ENCODE measurements around the gene MTCP1. TPM values are rescaled to one million over a fixed set of nuclear protein-coding genes. Genes with fewer than 3 reads are reported as not detected.

MTCP1 gene
- polyA plus RNA-seq, 1 donor from 2014 or later = 1.1 TPM

GRCh38 chrX:155020591-155020990 is 50.3 kb downstream of the MTCP1 start:
- Histone ChIP-seq H3K9me2 (ENCODE audit: insufficient read depth, low read length) (no peaks in the 10 kb centered on the region), H3K27me3 (ENCODE audit: insufficient read depth, low read depth, low read length) (no peaks in the 10 kb centered on the region), H3F3A (ENCODE audit: insufficient read depth, low read length, poor library complexity, severe bottlenecking) (no peaks in the 10 kb centered on the region), H3K4me3 (ENCODE audit: low read length) (no peak overlapping the region), H3K4me2 (ENCODE audit: low read length) (no peak overlapping the region), H4K20me1 (ENCODE audit: insufficient read depth) (no peaks in the 10 kb centered on the region), H3K9me3 (ENCODE audit: low read length) (no peaks in the 10 kb centered on the region), H3K79me2 (replicated peaks; ENCODE audit: insufficient read depth, low read length) (no peaks in the 10 kb centered on the region), H3K9ac (ENCODE audit: low read length) (no peak overlapping the region), H3K36me3 (ENCODE audit: insufficient read depth, low read length) (no peaks in the 10 kb centered on the region), H3K27ac (ENCODE audit: low read length) (no peak overlapping the region), H2AFZ (ENCODE audit: low read depth, low read length) (no peak overlapping the region)
- TF ChIP-seq, protein P1, sequence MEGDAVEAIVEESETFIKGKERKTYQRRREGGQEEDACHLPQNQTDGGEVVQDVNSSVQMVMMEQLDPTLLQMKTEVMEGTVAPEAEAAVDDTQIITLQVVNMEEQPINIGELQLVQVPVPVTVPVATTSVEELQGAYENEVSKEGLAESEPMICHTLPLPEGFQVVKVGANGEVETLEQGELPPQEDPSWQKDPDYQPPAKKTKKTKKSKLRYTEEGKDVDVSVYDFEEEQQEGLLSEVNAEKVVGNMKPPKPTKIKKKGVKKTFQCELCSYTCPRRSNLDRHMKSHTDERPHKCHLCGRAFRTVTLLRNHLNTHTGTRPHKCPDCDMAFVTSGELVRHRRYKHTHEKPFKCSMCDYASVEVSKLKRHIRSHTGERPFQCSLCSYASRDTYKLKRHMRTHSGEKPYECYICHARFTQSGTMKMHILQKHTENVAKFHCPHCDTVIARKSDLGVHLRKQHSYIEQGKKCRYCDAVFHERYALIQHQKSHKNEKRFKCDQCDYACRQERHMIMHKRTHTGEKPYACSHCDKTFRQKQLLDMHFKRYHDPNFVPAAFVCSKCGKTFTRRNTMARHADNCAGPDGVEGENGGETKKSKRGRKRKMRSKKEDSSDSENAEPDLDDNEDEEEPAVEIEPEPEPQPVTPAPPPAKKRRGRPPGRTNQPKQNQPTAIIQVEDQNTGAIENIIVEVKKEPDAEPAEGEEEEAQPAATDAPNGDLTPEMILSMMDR (IDR thresholded peaks at IDR 0.05; ENCODE audit: poor library complexity, severe bottlenecking) = no peak
- no peak for TF ChIP-seq EP300 (conservative IDR thresholded peaks at IDR 0.05; ENCODE audit: poor library complexity, severe bottlenecking)

Other genes with a start within 250 kb of the MTCP1 start
- gene SMIM9, start 236.5 kb downstream of the MTCP1 start, polyA plus RNA-seq = not detected in 2 replicates
- gene F8A1, start 184.8 kb downstream of the MTCP1 start, polyA plus RNA-seq = 1.8 and 2.1 TPM in 2 replicates
- 2.1 TPM in 2 replicates for gene F8, start 48.4 kb downstream of the MTCP1 start, polyA plus RNA-seq
- gene FUNDC2, start 44.3 kb downstream of the MTCP1 start, polyA plus RNA-seq = 139 and 141 TPM in 2 replicates
- gene CMC4, start within 50 bp of the MTCP1 start, polyA plus RNA-seq = 15.7 and 16.4 TPM in 2 replicates
- gene BRCC3, start 372 bp upstream of the MTCP1 start, polyA plus RNA-seq = 17.2 and 28.1 TPM in 2 replicates
- 321 and 369 TPM in 2 replicates for gene VBP1, start 145.3 kb upstream of the MTCP1 start, polyA plus RNA-seq
- gene RAB39B, start 193.4 kb upstream of the MTCP1 start, polyA plus RNA-seq = 26.2 and 27.4 TPM in 2 replicates

Measured in neural cell (in vitro differentiated cells).